ENCODE results near the gene FABP1.

DNA sequence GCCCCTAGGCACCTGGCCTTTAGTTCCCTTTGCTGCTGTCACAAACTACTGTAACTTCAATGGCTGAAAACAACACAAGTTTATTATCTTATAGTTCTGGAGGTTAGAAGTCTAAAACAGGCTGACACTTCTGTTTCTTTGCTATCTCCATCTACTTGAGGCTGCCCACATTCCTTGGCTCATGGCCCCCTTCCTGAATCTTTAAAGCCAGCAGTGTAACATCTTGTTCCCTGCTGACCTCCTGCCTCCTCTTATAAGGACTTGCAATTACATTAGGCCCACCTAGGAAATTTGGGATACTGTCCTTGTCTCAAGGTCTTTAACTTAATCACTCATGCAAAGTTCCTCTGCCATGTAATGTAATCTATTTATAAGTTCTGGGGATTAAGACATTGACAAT is 53.7 kb downstream of the FABP1 start:
- TF ChIP-seq, protein P1, sequence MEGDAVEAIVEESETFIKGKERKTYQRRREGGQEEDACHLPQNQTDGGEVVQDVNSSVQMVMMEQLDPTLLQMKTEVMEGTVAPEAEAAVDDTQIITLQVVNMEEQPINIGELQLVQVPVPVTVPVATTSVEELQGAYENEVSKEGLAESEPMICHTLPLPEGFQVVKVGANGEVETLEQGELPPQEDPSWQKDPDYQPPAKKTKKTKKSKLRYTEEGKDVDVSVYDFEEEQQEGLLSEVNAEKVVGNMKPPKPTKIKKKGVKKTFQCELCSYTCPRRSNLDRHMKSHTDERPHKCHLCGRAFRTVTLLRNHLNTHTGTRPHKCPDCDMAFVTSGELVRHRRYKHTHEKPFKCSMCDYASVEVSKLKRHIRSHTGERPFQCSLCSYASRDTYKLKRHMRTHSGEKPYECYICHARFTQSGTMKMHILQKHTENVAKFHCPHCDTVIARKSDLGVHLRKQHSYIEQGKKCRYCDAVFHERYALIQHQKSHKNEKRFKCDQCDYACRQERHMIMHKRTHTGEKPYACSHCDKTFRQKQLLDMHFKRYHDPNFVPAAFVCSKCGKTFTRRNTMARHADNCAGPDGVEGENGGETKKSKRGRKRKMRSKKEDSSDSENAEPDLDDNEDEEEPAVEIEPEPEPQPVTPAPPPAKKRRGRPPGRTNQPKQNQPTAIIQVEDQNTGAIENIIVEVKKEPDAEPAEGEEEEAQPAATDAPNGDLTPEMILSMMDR (conservative IDR thresholded peaks at IDR 0.05; ENCODE audit: low read depth, low read length), result no peak
- TF ChIP-seq, protein P2, sequence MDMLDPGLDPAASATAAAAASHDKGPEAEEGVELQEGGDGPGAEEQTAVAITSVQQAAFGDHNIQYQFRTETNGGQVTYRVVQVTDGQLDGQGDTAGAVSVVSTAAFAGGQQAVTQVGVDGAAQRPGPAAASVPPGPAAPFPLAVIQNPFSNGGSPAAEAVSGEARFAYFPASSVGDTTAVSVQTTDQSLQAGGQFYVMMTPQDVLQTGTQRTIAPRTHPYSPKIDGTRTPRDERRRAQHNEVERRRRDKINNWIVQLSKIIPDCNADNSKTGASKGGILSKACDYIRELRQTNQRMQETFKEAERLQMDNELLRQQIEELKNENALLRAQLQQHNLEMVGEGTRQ (IDR thresholded peaks at IDR 0.05; ENCODE audit: low read depth, low read length), result no peak
- TF ChIP-seq MAFK (IDR thresholded peaks at IDR 0.05; ENCODE audit: low read depth, low read length), result no peak
- no peak for TF ChIP-seq MAZ (IDR thresholded peaks at IDR 0.05; ENCODE audit: borderline replicate concordance, low read depth, low read length)
- no peak for TF ChIP-seq POLR2A (IDR thresholded peaks at IDR 0.05; ENCODE audit: low read depth, low read length)
- TF ChIP-seq CEBPB (IDR thresholded peaks at IDR 0.05; ENCODE audit: low read depth, low read length), result no peak
- no peak for TF ChIP-seq SMC3 (IDR thresholded peaks at IDR 0.05; ENCODE audit: low read depth, low read length)
- TF ChIP-seq RFX5 (IDR thresholded peaks at IDR 0.05; ENCODE audit: low read depth, low read length), result no peak
- TF ChIP-seq MXI1 (IDR thresholded peaks at IDR 0.05; ENCODE audit: borderline replicate concordance, low read depth, low read length), result no peak
- no peak for TF ChIP-seq RCOR1 (IDR thresholded peaks at IDR 0.05; ENCODE audit: insufficient replicate concordance, low read length)

Data from IMR-90 (cell line).